H1 (cell line): Measurements from ENCODE around the gene SNAP47. TPM values are rescaled to one million over a fixed set of nuclear protein-coding genes. Genes with fewer than 3 reads are reported as not detected.

Experiments
- CTCF ChIA-PET: fragments of 300-600 bp; sonication (Branson Sonifier 250); formaldehyde crosslinking; loops from one replicate; lab custom pipeline; 2021; ENCODE audit not compliant: partially characterized antibody; lab: Charles Lee
- POLR2A ChIA-PET: fragments of 300-600 bp; sonication (Branson Sonifier 250); formaldehyde crosslinking; loops from one replicate; lab custom pipeline; 2021; ENCODE audit warnings: inconsistent platforms; ENCODE audit not compliant: partially characterized antibody; lab: Charles Lee
- DNase-seq, 2 experiments: peaks; one replicate each; pipeline versions ENCODE4 v3.0.0 to v3.0.0-alpha.2; 2010 to 2022; ENCODE audit warnings: low spot score in 2 of 2, low read depth in 1 of 2, mixed read lengths in 1 of 2
- FAIRE-seq: peaks from 2 replicates; lab custom pipeline; 2011; peaks lifted over from hg19 to GRCh38; lab: Jason Lieb, UNC
- H2AFZ ChIP-seq: 2 replicates; pipeline ENCODE4 v1.8.1; 2012; ENCODE audit warnings: low read length, inconsistent platforms
- H2AK5ac ChIP-seq: 2 replicates; pipeline ENCODE4 v1.6.1; 2013; ENCODE audit warnings: low read depth, low read length
- H2BK120ac ChIP-seq: replicated peaks from 2 replicates; pipeline ENCODE3; 2013; ENCODE audit warnings: low read depth, low read length, inconsistent platforms
- H2BK12ac ChIP-seq: 2 replicates; pipeline ENCODE4 v1.6.1; 2013; ENCODE audit warnings: low read depth, low read length
- H2BK15ac ChIP-seq: 2 replicates; pipeline ENCODE4 v1.6.1; 2013; ENCODE audit warnings: low read length
- H2BK20ac ChIP-seq: 2 replicates; pipeline ENCODE4 v1.6.1; 2013; ENCODE audit warnings: low read length
- H2BK5ac ChIP-seq: 2 replicates; pipeline ENCODE4 v1.6.1; 2013; ENCODE audit warnings: low read depth, low read length
- H3K14ac ChIP-seq: 2 replicates; pipeline ENCODE4 v1.6.1; 2013; ENCODE audit warnings: inconsistent platforms; ENCODE audit not compliant: insufficient read length
- H3K18ac ChIP-seq: 2 replicates; pipeline ENCODE4 v1.6.1; 2013; ENCODE audit warnings: low read length; ENCODE audit errors: extremely low read depth
- H3K23ac ChIP-seq: 2 replicates; pipeline ENCODE4 v1.6.1; 2013; ENCODE audit warnings: inconsistent platforms; ENCODE audit not compliant: insufficient read length
- H3K23me2 ChIP-seq: 2 replicates; pipeline ENCODE4 v1.6.1; 2013; ENCODE audit warnings: low read depth, low read length
- H3K27ac ChIP-seq: 2 replicates; pipeline ENCODE4 v1.6.1; 2011; ENCODE audit warnings: low read depth, low read length, inconsistent platforms
- H3K27me3 ChIP-seq, 4 experiments: replicated peaks in 1 of 4; 1 replicate in 1 of 4; 2 replicates in 3 of 4; pipeline versions ENCODE4 v1.6.1 to v1.8.1; 2011 to 2013; ENCODE audit warnings: low read length in 3 of 4, mild to moderate bottlenecking in 3 of 4, inconsistent platforms in 2 of 4, mixed read lengths in 2 of 4, moderate library complexity in 1 of 4; ENCODE audit not compliant: control insufficient read depth in 3 of 4, insufficient read depth in 3 of 4; ENCODE audit errors: extremely low read depth in 1 of 4
- H3K36me3 ChIP-seq, 4 experiments: 2 replicates each; pipeline versions ENCODE4 v1.6.1 to v1.8.1; 2011 to 2013; ENCODE audit warnings: mild to moderate bottlenecking in 4 of 4, low read length in 3 of 4, moderate library complexity in 2 of 4, control low read depth in 1 of 4, inconsistent platforms in 1 of 4; ENCODE audit not compliant: insufficient read depth in 4 of 4, control insufficient read depth in 2 of 4
- H3K4ac ChIP-seq: replicated peaks from 2 replicates; pipeline ENCODE3; 2013; ENCODE audit warnings: low read length, low read depth, mixed read lengths, inconsistent platforms; ENCODE audit not compliant: insufficient read length
- H3K4me1 ChIP-seq, 4 experiments: replicated peaks in 1 of 4; 1 replicate in 1 of 4; 2 replicates in 3 of 4; pipeline versions ENCODE4 v1.6.1 to v1.8.1; 2011 to 2013; ENCODE audit warnings: low read length in 3 of 4, inconsistent platforms in 2 of 4, mixed read lengths in 1 of 4; ENCODE audit not compliant: insufficient read depth in 4 of 4, control insufficient read depth in 3 of 4
- H3K4me2 ChIP-seq, 2 experiments: 2 replicates each; pipeline versions ENCODE4 v1.6.1 to v1.8.1; 2011 to 2013; ENCODE audit warnings: low read depth in 2 of 2, low read length in 2 of 2, control low read depth in 1 of 2, inconsistent platforms in 1 of 2, mild to moderate bottlenecking in 1 of 2; ENCODE audit not compliant: insufficient read depth in 1 of 2
- H3K4me3 ChIP-seq, 4 experiments: fragments of 200-600, 300-600 bp in 1 of 4; sonication (generic), shearing (Covaris generic), sonication (Bioruptor Twin) in 1 of 4; 2 replicates each; pipeline versions ENCODE4 v1.5.1 to v1.8.1; 2011 to 2016; ENCODE audit warnings: low read length in 4 of 4, low read depth in 3 of 4, control low read depth in 2 of 4, inconsistent platforms in 2 of 4, mild to moderate bottlenecking in 2 of 4, mixed read lengths in 1 of 4, moderate library complexity in 1 of 4; ENCODE audit not compliant: insufficient read depth in 2 of 4; ENCODE audit errors: extremely low read depth in 1 of 4
- H3K56ac ChIP-seq: replicated peaks from 2 replicates; pipeline ENCODE3; 2013; ENCODE audit warnings: low read depth, mild to moderate bottlenecking, mixed read lengths, low read length, inconsistent platforms; ENCODE audit not compliant: insufficient read length
- H3K79me1 ChIP-seq: 2 replicates; pipeline ENCODE4 v1.6.1; 2013; ENCODE audit warnings: low read depth, low read length, control low read depth
- H3K79me2 ChIP-seq, 2 experiments: 2 replicates each; pipeline versions ENCODE4 v1.6.1 to v1.8.1; 2012 to 2013; ENCODE audit warnings: low read length in 2 of 2, mild to moderate bottlenecking in 2 of 2, inconsistent platforms in 1 of 2; ENCODE audit not compliant: insufficient read depth in 2 of 2, control insufficient read depth in 1 of 2
- H3K9ac ChIP-seq, 4 experiments: replicated peaks in 1 of 4; 1 replicate in 1 of 4; 2 replicates in 3 of 4; pipeline versions ENCODE4 v1.6.1 to v1.8.1; 2011 to 2013; ENCODE audit warnings: low read depth in 3 of 4, low read length in 3 of 4, control low read depth in 2 of 4, mild to moderate bottlenecking in 2 of 4, moderate library complexity in 2 of 4, inconsistent platforms in 1 of 4; ENCODE audit errors: extremely low read depth in 1 of 4
- H3K9me3 ChIP-seq, 2 experiments: 2 replicates each; pipeline versions ENCODE4 v1.6.1 to v1.8.1; 2012 to 2013; ENCODE audit warnings: mild to moderate bottlenecking in 2 of 2, moderate library complexity in 2 of 2, control low read depth in 1 of 2, inconsistent platforms in 1 of 2, low read depth in 1 of 2, low read length in 1 of 2, mixed read lengths in 1 of 2; ENCODE audit not compliant: insufficient read depth in 2 of 2
- H4K20me1 ChIP-seq, 2 experiments: replicated peaks in 1 of 2; 2 replicates each; pipeline versions ENCODE3 to v1.8.1; 2011 to 2013; ENCODE audit warnings: inconsistent platforms in 2 of 2, low read length in 2 of 2, mild to moderate bottlenecking in 1 of 2; ENCODE audit not compliant: insufficient read depth in 2 of 2, control insufficient read depth in 1 of 2
- H4K5ac ChIP-seq: 2 replicates; pipeline ENCODE4 v1.6.1; 2013; ENCODE audit warnings: low read length, low read depth, mixed read lengths, inconsistent platforms; ENCODE audit not compliant: insufficient read length
- H4K8ac ChIP-seq: 2 replicates; pipeline ENCODE4 v1.8.0; 2013; ENCODE audit warnings: mild to moderate bottlenecking, moderate library complexity, low read length, inconsistent platforms; ENCODE audit not compliant: insufficient read depth; ENCODE audit errors: extremely low read depth
- H4K91ac ChIP-seq: replicated peaks from 2 replicates; pipeline ENCODE3; 2013; ENCODE audit warnings: low read length, mixed read lengths, inconsistent platforms; ENCODE audit not compliant: insufficient read length
- CHD1 ChIP-seq: IDR thresholded peaks from 2 replicates; pipeline ENCODE4 v1.6.1; 2012; ENCODE audit warnings: low read depth, low read length, improper control_type of control experiment
- CREB1 ChIP-seq: IDR thresholded peaks from 2 replicates; pipeline ENCODE4 v1.6.1; 2012; ENCODE audit warnings: inconsistent platforms
- WGBS, 2 experiments: shearing (Covaris generic) in 1 of 2; methylation state at CpG; one replicate each; pipeline versions ENCODE4 v1.1.6 to v1.1.7; 2013 to 2015; ENCODE audit warnings: low lambda C conversion rate in 2 of 2, mixed read lengths in 2 of 2, inconsistent platforms in 1 of 2, low coverage in 1 of 2, missing lambda C conversion rate in 1 of 2; ENCODE audit not compliant: insufficient replicate concordance in 2 of 2, insufficient coverage in 1 of 2, insufficient read length in 1 of 2; ENCODE audit errors: extremely low coverage in 1 of 2, missing lambda C conversion rate in 1 of 2; 5-methylcytosine and 5-hydroxymethylcytosine counted together
- polyA plus RNA-seq, 7 experiments: library from polyadenylated mRNA; depleted of rRNA in 3 of 7; stranded (reverse) in 5 of 7; unstranded in 2 of 7; fragments of >200 nt in 5 of 7; fragments of 200-250 nt in 2 of 7; gene quantifications; 1 replicate in 5 of 7; 2 replicates in 1 of 7; 4 replicates in 1 of 7; pipeline versions ENCODE4 v1.2.1 to v1.2.3, GENCODE V29; 2011 to 2013; ENCODE audit warnings: missing spikeins in 2 of 7, mixed read lengths in 2 of 7
- total RNA-seq: library from RNA; stranded (reverse); fragmentation: NEBNext Ultra II Directional; extraction: Animal tissue kit (Norgen Biotek cat#: 25700); gene quantifications from 2 replicates; pipeline ENCODE4 v1.2.1, GENCODE V29; 2021

Gene SNAP47
- total and polyA plus RNA-seq, 2 of the 8 experiments (the other 6 are each of a cell fraction or from before 2014, with no cell fraction given), result 37.6 to 42.2 TPM

DNA sequence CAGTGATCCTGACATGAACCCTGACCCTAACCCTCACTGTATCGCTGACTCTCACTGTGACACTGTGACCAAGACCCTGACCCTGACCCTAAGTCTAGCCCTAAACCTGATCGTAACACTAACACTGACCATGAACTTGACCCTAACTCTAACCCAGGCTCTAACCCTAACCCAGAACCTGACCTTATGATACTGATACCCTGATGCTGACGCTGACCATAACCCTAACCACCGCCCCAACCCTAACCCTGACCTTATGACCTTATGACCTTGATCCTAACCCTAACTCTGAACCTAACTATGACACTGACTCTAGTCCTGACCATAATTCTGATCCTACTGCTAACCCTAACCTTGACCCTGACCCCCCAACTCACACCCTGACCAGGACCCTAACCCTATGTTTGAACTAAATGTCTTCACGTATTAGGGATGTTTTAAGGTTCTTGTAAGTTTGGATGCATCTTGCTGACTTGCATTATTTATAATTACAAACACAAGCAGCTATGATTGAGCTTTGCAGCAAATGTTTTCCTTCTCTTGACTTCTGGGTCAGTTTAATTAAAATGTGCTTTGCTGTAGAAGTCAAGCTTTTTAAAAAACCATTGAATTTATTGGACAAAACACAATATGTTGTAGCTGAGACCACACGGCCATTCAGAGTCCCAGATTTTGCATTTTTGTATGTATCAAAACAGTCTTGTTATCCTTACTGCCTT lies 56.3 kb downstream of the SNAP47 start:
- Histone ChIP-seq H3K23ac (no peak overlapping the region), H2BK120ac (no peak overlapping the region), H3K27ac (no peak overlapping the region), H3K4me1 (peaks cover 0 to 36% (median 25%) of the 10 kb centered on the region in 4 experiments; a peak in 6 of 7 replicates), H2AK5ac (no peak overlapping the region), H2BK15ac (no peak overlapping the region), H3K4me3 (no peak overlapping the region), H4K91ac (no peak overlapping the region), H3K36me3 (no peaks in the 10 kb centered on the region), H3K9ac (no peak overlapping the region), H3K4me2 (no peak overlapping the region), H2BK20ac (no peak overlapping the region), H3K18ac (no peak overlapping the region), H4K20me1 (peaks cover 0 to 3% of the 10 kb centered on the region in 2 experiments), H4K5ac (no peak overlapping the region), H3K79me2 (no peaks in the 10 kb centered on the region), H3K56ac (no peak overlapping the region), H3K9me3 (no peaks in the 10 kb centered on the region), H3K4ac (no peak overlapping the region), H3K27me3 (peaks cover 4 to 25% (median 19%) of the 10 kb centered on the region in 4 experiments; a peak in 6 of 7 replicates), H4K8ac (no peak overlapping the region), H3K23me2 (peaks cover 13% of the 10 kb centered on the region), H3K14ac (no peak overlapping the region), H2BK5ac (no peak overlapping the region), H3K79me1 (no peaks in the 10 kb centered on the region), H2BK12ac (peak overlapping the region; percentile 71; the same call in 1 of the 2 replicates), H2AFZ (no peak overlapping the region)
- ChIA-PET CTCF (interaction anchor here (0.9 to 3.6 kb wide), 4 partner anchors 29 to 164 kb away, joined by 3 to 19 read pairs (median 8); no protein-coding TSS in a partner anchor), POLR2A (interaction anchor here (0.8 kb wide), 1 partner anchor 58 kb away, joined by 3 read pairs; no protein-coding TSS in a partner anchor)
- FAIRE-seq (no peak), DNase-seq (no peak)
- 87% methylated on average over 6 of the region's 6 CpGs; no CpG with 5 or more reads in 1 of the 2 experiments for WGBS, 2 experiments
- TF ChIP-seq CHD1 (no peak), CREB1 (no peak)
